ENCODE data around the gene FOXE3. TPM values are rescaled to one million over a fixed set of nuclear protein-coding genes. Genes with fewer than 3 reads are reported as not detected.

The FOXE3 gene
- total and polyA plus RNA-seq, 2 donors (not counting 1 experiment from before 2014, with no cell fraction given), result not detected

- Histone ChIP-seq H3K4me1 (ENCODE audit: control insufficient read depth, extremely low read depth, insufficient read depth, low read length) (no peaks in the 10 kb centered on the region), H3K36me3 (ENCODE audit: control insufficient read depth, insufficient read depth, low read length) (no peaks in the 10 kb centered on the region), H4K20me1 (ENCODE audit: control insufficient read depth, extremely low read depth, insufficient read depth, low read length) (no peaks in the 10 kb centered on the region), H2AFZ (ENCODE audit: low read length) (peak overlapping the region; percentile 8), H3K4me3 (replicated peaks in 1 of 4; ENCODE audit: control extremely low read depth in 1 of 4, insufficient read depth in 1 of 4, low read depth in 3 of 4, low read length in 4 of 4) (peak overlapping the region in 3 of 4 experiments; percentile 22 to 78 (median 37)), H3K9ac (ENCODE audit: insufficient read depth, low read length) (peak overlapping the region; percentile 44), H3K9me3 (ENCODE audit: control insufficient read depth, insufficient read depth, low read depth, low read length) (no peaks in the 10 kb centered on the region), H3K4me2 (ENCODE audit: extremely low read depth, insufficient read depth, low read length) (no peak overlapping the region), H3K27ac (ENCODE audit: insufficient read depth, low read length) (no peak overlapping the region), H3K27me3 (ENCODE audit: control insufficient read depth, insufficient read depth, low read length) (peaks cover 6% of the 10 kb centered on the region), H3K79me2 (ENCODE audit: control insufficient read depth, insufficient read depth, low read length) (no peaks in the 10 kb centered on the region)
- DNase-seq (ENCODE audit: low read depth in 2 of 2), result no peak
- TF ChIP-seq CTCF (conservative IDR thresholded peaks at IDR 0.05 in 1 of 2, IDR thresholded peaks at IDR 0.05 in 1 of 2; ENCODE audit: low read depth in 1 of 2, low read length in 2 of 2), result no peak
- TF ChIP-seq EZH2 (IDR thresholded peaks at IDR 0.05; ENCODE audit: low read length, missing control alignments), result peak; percentile 95
These were observed 22.3 kb downstream of the FOXE3 start for GRCh38 chr1:47438165-47439016.

GRCh38 chr1:47439017-47439818 lies 23.1 kb downstream of the FOXE3 start:
- Histone ChIP-seq H4K20me1 (ENCODE audit: control insufficient read depth, extremely low read depth, insufficient read depth, low read length) (no peaks in the 10 kb centered on the region), H3K36me3 (ENCODE audit: control insufficient read depth, insufficient read depth, low read length) (no peaks in the 10 kb centered on the region), H3K9me3 (ENCODE audit: control insufficient read depth, insufficient read depth, low read depth, low read length) (no peaks in the 10 kb centered on the region), H3K79me2 (ENCODE audit: control insufficient read depth, insufficient read depth, low read length) (no peaks in the 10 kb centered on the region), H3K4me2 (ENCODE audit: extremely low read depth, insufficient read depth, low read length) (no peak overlapping the region), H3K27me3 (ENCODE audit: control insufficient read depth, insufficient read depth, low read length) (peaks cover 10% of the 10 kb centered on the region), H2AFZ (ENCODE audit: low read length) (no peak overlapping the region), H3K9ac (ENCODE audit: insufficient read depth, low read length) (no peak overlapping the region), H3K4me1 (ENCODE audit: control insufficient read depth, extremely low read depth, insufficient read depth, low read length) (no peaks in the 10 kb centered on the region), H3K27ac (ENCODE audit: insufficient read depth, low read length) (no peak overlapping the region), H3K4me3 (replicated peaks in 1 of 4; ENCODE audit: control extremely low read depth in 1 of 4, insufficient read depth in 1 of 4, low read depth in 3 of 4, low read length in 4 of 4) (no peak overlapping the region)
- TF ChIP-seq EZH2 (IDR thresholded peaks at IDR 0.05; ENCODE audit: low read length, missing control alignments) (no peak), CTCF (conservative IDR thresholded peaks at IDR 0.05 in 1 of 2, IDR thresholded peaks at IDR 0.05 in 1 of 2; ENCODE audit: low read depth in 1 of 2, low read length in 2 of 2) (no peak)
- no peak for DNase-seq (ENCODE audit: low read depth in 2 of 2)

All from fibroblast of lung (primary cell).